Mesenchymal stem cell (in vitro differentiated cells and primary cell): ENCODE measurements around the gene TMEM184C.

ENCODE experiments used
- DNase-seq: peaks from one replicate; pipeline ENCODE4 v3.0.0-alpha.2; 2013
- H2AFZ ChIP-seq: one replicate; pipeline ENCODE4 v1.6.1; 2013; ENCODE audit warnings: low read depth, mild to moderate bottlenecking, control low read depth, inconsistent platforms, low read length, moderate library complexity
- H2AK5ac ChIP-seq: 2 replicates; pipeline ENCODE4 v1.6.1; 2013; ENCODE audit warnings: low read length, moderate library complexity, mild to moderate bottlenecking, inconsistent platforms; ENCODE audit not compliant: severe bottlenecking
- H2BK120ac ChIP-seq: one replicate; pipeline ENCODE4 v1.6.1; 2013; ENCODE audit warnings: low read depth, mild to moderate bottlenecking, inconsistent platforms, low read length, moderate library complexity
- H2BK12ac ChIP-seq, 2 experiments: one replicate each; pipeline ENCODE4 v1.6.1; 2013; ENCODE audit warnings: inconsistent platforms in 2 of 2, low read length in 2 of 2, mild to moderate bottlenecking in 2 of 2, moderate library complexity in 2 of 2, control low read depth in 1 of 2
- H2BK15ac ChIP-seq: one replicate; pipeline ENCODE4 v1.6.1; 2013; ENCODE audit warnings: mild to moderate bottlenecking, low read depth, inconsistent platforms; ENCODE audit not compliant: poor library complexity, severe bottlenecking
- H2BK5ac ChIP-seq: 2 replicates; pipeline ENCODE4 v1.6.1; 2013; ENCODE audit warnings: low read depth, mild to moderate bottlenecking, low read length, control low read depth, inconsistent platforms; ENCODE audit not compliant: poor library complexity, severe bottlenecking
- H3K14ac ChIP-seq, 2 experiments: one replicate each; pipeline ENCODE4 v1.6.1; 2013; ENCODE audit warnings: inconsistent platforms in 2 of 2, low read length in 2 of 2, control low read depth in 1 of 2, mild to moderate bottlenecking in 1 of 2, moderate library complexity in 1 of 2
- H3K18ac ChIP-seq, 2 experiments: one replicate each; pipeline ENCODE4 v1.6.1; 2013; ENCODE audit warnings: inconsistent platforms in 2 of 2, low read length in 2 of 2, control low read depth in 1 of 2, low read depth in 1 of 2, mild to moderate bottlenecking in 1 of 2
- H3K23ac ChIP-seq, 2 experiments: one replicate each; pipeline ENCODE4 v1.6.1; 2013; ENCODE audit warnings: inconsistent platforms in 2 of 2, low read length in 2 of 2, mild to moderate bottlenecking in 2 of 2, moderate library complexity in 2 of 2, control low read depth in 1 of 2
- H3K27ac ChIP-seq: 2 replicates; pipeline ENCODE4 v1.5.1; 2013; ENCODE audit warnings: mild to moderate bottlenecking, moderate library complexity, low read length, control low read depth, inconsistent platforms; ENCODE audit not compliant: poor library complexity, severe bottlenecking
- H3K27me3 ChIP-seq, 2 experiments: 2 replicates each; pipeline versions ENCODE4 v1.6.1 to v1.7.0; 2013; ENCODE audit warnings: low read length in 2 of 2, mild to moderate bottlenecking in 2 of 2, moderate library complexity in 2 of 2, control low read depth in 1 of 2, inconsistent platforms in 1 of 2; ENCODE audit not compliant: control insufficient read depth in 1 of 2, insufficient read depth in 1 of 2
- H3K36me3 ChIP-seq, 2 experiments: 2 replicates each; pipeline versions ENCODE4 v1.6.1 to v1.7.0; 2013; ENCODE audit warnings: low read length in 2 of 2, control low read depth in 1 of 2, inconsistent platforms in 1 of 2, low read depth in 1 of 2, mild to moderate bottlenecking in 1 of 2; ENCODE audit not compliant: insufficient read depth in 2 of 2, control insufficient read depth in 1 of 2
- H3K4ac ChIP-seq, 2 experiments: one replicate each; pipeline ENCODE4 v1.6.1; 2013; ENCODE audit warnings: inconsistent platforms in 2 of 2, low read length in 2 of 2, mild to moderate bottlenecking in 2 of 2, moderate library complexity in 2 of 2, control low read depth in 1 of 2, low read depth in 1 of 2
- H3K4me1 ChIP-seq: 2 replicates; pipeline ENCODE4 v1.6.1; 2013; ENCODE audit warnings: low read depth, low read length, control low read depth; ENCODE audit not compliant: control insufficient read depth, insufficient read depth
- H3K4me2 ChIP-seq: 2 replicates; pipeline ENCODE4 v1.6.1; 2013; ENCODE audit warnings: low read length, mild to moderate bottlenecking, inconsistent platforms; ENCODE audit not compliant: poor library complexity, severe bottlenecking
- H3K4me3 ChIP-seq, 2 experiments: 2 replicates each; pipeline versions ENCODE4 v1.5.1 to v1.7.0; 2013; ENCODE audit warnings: low read length in 2 of 2, mild to moderate bottlenecking in 2 of 2, control low read depth in 1 of 2, low read depth in 1 of 2; ENCODE audit not compliant: insufficient read depth in 1 of 2
- H3K79me1 ChIP-seq: replicated peaks from 2 replicates; pipeline ENCODE4 v1.6.1; 2013; ENCODE audit warnings: mild to moderate bottlenecking, control low read depth, low read length, inconsistent platforms; ENCODE audit not compliant: poor library complexity, severe bottlenecking
- H3K9ac ChIP-seq: 2 replicates; pipeline ENCODE4 v1.7.0; 2013; ENCODE audit warnings: mild to moderate bottlenecking, low read length, moderate library complexity
- H3K9me3 ChIP-seq: 2 replicates; pipeline ENCODE4 v1.7.0; 2013; ENCODE audit warnings: mild to moderate bottlenecking, low read length; ENCODE audit not compliant: control insufficient read depth
- H4K8ac ChIP-seq: one replicate; pipeline ENCODE4 v1.6.1; 2013; ENCODE audit warnings: inconsistent platforms, mild to moderate bottlenecking, low read length, moderate library complexity
- H4K91ac ChIP-seq: one replicate; pipeline ENCODE4 v1.6.1; 2013; ENCODE audit warnings: mild to moderate bottlenecking, low read length, inconsistent platforms
- WGBS: methylation state at CpG from one replicate; pipeline ENCODE4 v1.1.7; 2013; ENCODE audit warnings: mixed read lengths; 5-methylcytosine and 5-hydroxymethylcytosine counted together

Gene TMEM184C

DNA sequence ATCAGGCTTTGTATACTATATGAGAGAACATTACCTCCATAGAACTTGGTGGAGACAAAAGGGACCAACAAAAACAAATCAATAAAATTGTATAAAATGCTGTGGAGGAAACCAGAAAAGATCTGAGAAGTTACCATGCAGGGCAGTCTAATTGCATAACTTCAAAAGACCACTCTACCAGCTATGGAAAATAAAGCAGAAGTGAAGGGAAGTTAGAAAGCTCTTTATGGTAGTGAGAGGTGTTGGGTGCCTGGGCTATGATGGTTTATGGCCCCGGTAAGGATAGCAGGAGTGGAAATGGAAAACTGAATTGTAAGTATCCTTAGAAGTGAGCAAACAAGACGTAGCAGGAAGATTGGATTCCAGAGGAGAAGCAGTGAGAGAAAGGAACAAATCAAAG, 3.1 kb downstream of the TMEM184C start:
- no peak for DNase-seq
- Histone ChIP-seq H3K79me1 (peaks cover 13% of the 10 kb centered on the region), H2BK120ac (no peak overlapping the region), H3K23ac (no peak overlapping the region), H3K9ac (no peak overlapping the region), H3K36me3 (peaks cover 6 to 38% of the 10 kb centered on the region in 2 experiments), H2AFZ (no peak overlapping the region), H4K91ac (no peak overlapping the region), H3K4me2 (no peak overlapping the region), H3K27ac (no peak overlapping the region), H2AK5ac (no peak overlapping the region), H2BK15ac (no peak overlapping the region), H2BK5ac (no peak overlapping the region), H3K9me3 (no peaks in the 10 kb centered on the region), H4K8ac (no peak overlapping the region), H2BK12ac (no peak overlapping the region), H3K14ac (no peak overlapping the region), H3K4me1 (peaks cover 6% of the 10 kb centered on the region), H3K27me3 (no peaks in the 10 kb centered on the region), H3K4me3 (no peak overlapping the region), H3K18ac (no peak overlapping the region), H3K4ac (no peak overlapping the region)
- 84% methylated on average over 2 of the region's 2 CpGs for WGBS

DNA sequence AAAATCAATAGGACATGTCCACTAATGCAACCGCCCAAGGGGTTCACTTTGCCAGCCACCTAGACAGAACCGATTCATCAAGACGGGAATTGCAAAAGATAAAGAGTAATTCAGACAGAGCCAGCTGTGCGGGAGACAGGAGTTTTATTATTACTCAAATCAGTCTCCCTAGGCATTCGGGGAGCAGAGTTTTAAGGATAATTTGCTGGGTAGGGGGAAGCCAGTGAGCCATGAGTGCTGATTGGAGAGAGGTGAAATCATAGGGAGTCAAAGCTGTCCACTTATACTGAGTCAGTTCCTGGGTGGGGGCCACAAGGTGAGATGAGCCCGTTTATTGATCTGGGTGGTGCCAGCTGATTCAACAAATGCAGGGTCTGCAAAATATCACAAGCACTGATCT, 8.5 kb downstream of the TMEM184C start:
- no peak overlapping the region for H3K23ac ChIP-seq
- WGBS, result 90% methylated on average over 6 of the region's 6 CpGs

DNA sequence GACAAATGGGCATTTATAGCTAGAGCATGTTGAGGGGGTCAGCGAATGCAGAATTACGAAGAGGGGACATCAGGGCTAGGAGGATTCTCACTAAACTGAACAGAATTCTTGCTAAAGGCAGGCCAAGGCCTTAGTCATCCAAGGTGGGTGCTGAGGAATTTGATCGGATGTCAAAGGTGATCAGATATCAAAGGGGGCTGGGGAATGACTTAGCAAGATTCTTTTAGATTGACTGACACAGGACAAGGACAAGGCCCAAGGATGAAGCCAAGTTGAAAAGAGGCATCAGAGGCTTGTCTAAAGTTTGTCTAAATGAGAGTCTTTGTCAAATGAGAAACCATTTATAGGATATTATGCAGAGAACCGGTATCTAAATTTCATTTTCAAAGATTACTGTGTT, 9.7 kb downstream of the TMEM184C start:
- Histone ChIP-seq H4K8ac (no peak overlapping the region), H3K36me3 (peaks cover 22 to 91% of the 10 kb centered on the region in 2 experiments), H3K23ac (no peak overlapping the region), H3K4me1 (no peaks in the 10 kb centered on the region), H4K91ac (no peak overlapping the region), H2BK12ac (no peak overlapping the region), H3K27ac (no peak overlapping the region), H3K27me3 (no peaks in the 10 kb centered on the region), H3K9ac (no peak overlapping the region), H3K79me1 (peaks cover 16% of the 10 kb centered on the region), H3K9me3 (no peaks in the 10 kb centered on the region), H2AK5ac (no peak overlapping the region), H2BK120ac (no peak overlapping the region), H2AFZ (no peak overlapping the region), H2BK15ac (no peak overlapping the region), H3K4me3 (no peak overlapping the region), H3K4me2 (no peak overlapping the region), H3K4ac (no peak overlapping the region), H3K14ac (no peak overlapping the region), H3K18ac (no peak overlapping the region), H2BK5ac (no peak overlapping the region)
- over 99% methylated on average over 4 of the region's 4 CpGs for WGBS
- DNase-seq, result no peak

More for the DNA sequence above, 8.5 kb downstream of the TMEM184C start:
- H3K4me3 ChIP-seq, result no peak overlapping the region
- no peak overlapping the region for H3K4me2 ChIP-seq
- H2BK5ac ChIP-seq, result no peak overlapping the region
- no peak overlapping the region for H3K4ac ChIP-seq
- H3K79me1 ChIP-seq, result peaks cover 19% of the 10 kb centered on the region
- no peaks in the 10 kb centered on the region for H3K27me3 ChIP-seq
- no peak overlapping the region for H2BK12ac ChIP-seq
- no peaks in the 10 kb centered on the region for H3K9me3 ChIP-seq
- no peak overlapping the region for H2BK120ac ChIP-seq
- H3K9ac ChIP-seq, result no peak overlapping the region
- H2AK5ac ChIP-seq, result no peak overlapping the region
- H4K8ac ChIP-seq, result no peak overlapping the region
- no peak overlapping the region for H3K27ac ChIP-seq
- no peak for DNase-seq
- peaks cover 20 to 83% of the 10 kb centered on the region in 2 experiments for H3K36me3 ChIP-seq
- no peak overlapping the region for H2BK15ac ChIP-seq
- no peak overlapping the region for H3K18ac ChIP-seq
- no peak overlapping the region for H3K14ac ChIP-seq
- no peak overlapping the region for H4K91ac ChIP-seq
- no peak overlapping the region for H2AFZ ChIP-seq
- H3K4me1 ChIP-seq, result no peaks in the 10 kb centered on the region

DNA sequence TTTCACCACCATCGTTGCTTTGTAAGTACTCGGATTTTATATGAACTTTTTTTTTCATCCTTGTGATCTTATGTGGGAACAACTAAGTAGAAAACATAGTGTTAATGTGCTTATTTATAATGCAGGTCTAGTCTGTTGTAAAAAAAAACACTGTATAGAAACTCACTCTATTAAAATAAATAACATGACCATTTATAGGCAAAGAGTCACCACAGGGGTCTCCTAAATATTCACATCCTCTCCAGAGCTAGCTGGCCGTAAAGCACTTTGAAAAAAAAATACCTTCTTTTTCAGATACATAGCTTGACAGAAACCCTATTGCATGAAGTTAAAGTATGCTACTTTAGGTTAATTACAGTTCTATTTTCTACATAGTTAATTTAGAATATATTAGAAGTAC, 11.2 kb downstream of the TMEM184C start:
- WGBS, result no CpG with 5 or more reads among the region's 3 CpGs
- Histone ChIP-seq H3K79me1 (peaks cover 13% of the 10 kb centered on the region), H3K23ac (no peak overlapping the region), H3K4me2 (no peak overlapping the region), H2AFZ (no peak overlapping the region), H2BK12ac (no peak overlapping the region), H2BK15ac (no peak overlapping the region), H3K27ac (no peak overlapping the region), H3K18ac (no peak overlapping the region), H2BK120ac (no peak overlapping the region), H3K14ac (no peak overlapping the region), H3K36me3 (peaks cover 20 to 96% of the 10 kb centered on the region in 2 experiments), H3K4me1 (no peaks in the 10 kb centered on the region), H2BK5ac (no peak overlapping the region), H3K9me3 (no peaks in the 10 kb centered on the region), H4K8ac (no peak overlapping the region), H3K9ac (no peak overlapping the region), H2AK5ac (no peak overlapping the region), H4K91ac (no peak overlapping the region), H3K27me3 (no peaks in the 10 kb centered on the region), H3K4ac (no peak overlapping the region), H3K4me3 (no peak overlapping the region)
- DNase-seq, result no peak
